ENCODE data around the gene MYBPC2.

DNA sequence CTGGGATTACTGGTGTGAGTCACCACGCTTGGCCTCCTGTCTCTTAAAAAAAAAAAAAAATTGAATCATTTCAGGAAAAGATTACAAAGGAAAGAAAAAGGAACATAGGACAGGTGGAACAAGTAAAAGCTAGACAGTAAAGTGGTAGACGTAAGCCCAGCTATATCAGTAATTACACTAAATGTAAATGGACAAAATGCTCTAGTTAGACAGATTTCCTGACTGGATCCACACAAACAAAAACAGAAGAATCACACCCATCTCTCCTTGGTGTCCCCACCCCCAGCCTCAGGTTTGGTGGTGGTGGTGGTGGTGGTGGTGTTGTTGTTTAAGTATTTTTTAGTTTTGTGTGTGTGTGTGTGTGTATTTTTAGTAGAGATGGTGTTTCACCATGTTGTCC is 20.3 kb upstream of the MYBPC2 start:
- no peak for TF ChIP-seq POLR2A (IDR thresholded peaks at IDR 0.05)
- TF ChIP-seq, protein P1, sequence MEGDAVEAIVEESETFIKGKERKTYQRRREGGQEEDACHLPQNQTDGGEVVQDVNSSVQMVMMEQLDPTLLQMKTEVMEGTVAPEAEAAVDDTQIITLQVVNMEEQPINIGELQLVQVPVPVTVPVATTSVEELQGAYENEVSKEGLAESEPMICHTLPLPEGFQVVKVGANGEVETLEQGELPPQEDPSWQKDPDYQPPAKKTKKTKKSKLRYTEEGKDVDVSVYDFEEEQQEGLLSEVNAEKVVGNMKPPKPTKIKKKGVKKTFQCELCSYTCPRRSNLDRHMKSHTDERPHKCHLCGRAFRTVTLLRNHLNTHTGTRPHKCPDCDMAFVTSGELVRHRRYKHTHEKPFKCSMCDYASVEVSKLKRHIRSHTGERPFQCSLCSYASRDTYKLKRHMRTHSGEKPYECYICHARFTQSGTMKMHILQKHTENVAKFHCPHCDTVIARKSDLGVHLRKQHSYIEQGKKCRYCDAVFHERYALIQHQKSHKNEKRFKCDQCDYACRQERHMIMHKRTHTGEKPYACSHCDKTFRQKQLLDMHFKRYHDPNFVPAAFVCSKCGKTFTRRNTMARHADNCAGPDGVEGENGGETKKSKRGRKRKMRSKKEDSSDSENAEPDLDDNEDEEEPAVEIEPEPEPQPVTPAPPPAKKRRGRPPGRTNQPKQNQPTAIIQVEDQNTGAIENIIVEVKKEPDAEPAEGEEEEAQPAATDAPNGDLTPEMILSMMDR (IDR thresholded peaks at IDR 0.05): no peak
